Measurements from ENCODE around the gene CACHD1. TPM values are rescaled to one million over a fixed set of nuclear protein-coding genes. Genes with fewer than 3 reads are reported as not detected.

Gene CACHD1
- total RNA-seq, 4 donors from 2014 or later: 2.2 to 3.6 (median 2.9) TPM

- in situ Hi-C loops (cut with MboI; ENCODE audit: low sequenced_read_pairs in 4 of 4): no loop called here
- no peak for DNase-seq
- Histone ChIP-seq H3K9me3 (no peaks in the 10 kb centered on the region), H3K27ac (no peak overlapping the region), H3K4me1 (peaks cover 11 to 12% of the 10 kb centered on the region in 2 donors), H3K36me3 (no peaks in the 10 kb centered on the region), H3K4me3 (no peak overlapping the region), H3K27me3 (no peaks in the 10 kb centered on the region)
- no peak for TF ChIP-seq POLR2A (IDR thresholded peaks at IDR 0.05)
- TF ChIP-seq CTCF (IDR thresholded peaks at IDR 0.05 in 4 of 5, conservative IDR thresholded peaks at IDR 0.05 in 1 of 5): no peak
- ATAC-seq: no peak
- intact Hi-C loops (cut with DNase I; ENCODE audit: low total_unique reads): no loop called here
These were observed 76.1 kb downstream of the CACHD1 start for GRCh38 chr1:64546013-64546412.

GRCh38 chr1:64549464-64550239 is 79.7 kb downstream of the CACHD1 start:
- Histone ChIP-seq H3K27me3 (no peaks in the 10 kb centered on the region), H3K27ac (no peak overlapping the region), H3K9me3 (no peaks in the 10 kb centered on the region), H3K36me3 (no peaks in the 10 kb centered on the region), H3K4me3 (no peak overlapping the region), H3K4me1 (peaks cover 10 to 20% of the 10 kb centered on the region in 2 donors)
- ATAC-seq: no peak
- intact Hi-C loops (cut with DNase I; ENCODE audit: low total_unique reads): no loop called here
- no peak for DNase-seq
- no peak for TF ChIP-seq CTCF (IDR thresholded peaks at IDR 0.05 in 4 of 5, conservative IDR thresholded peaks at IDR 0.05 in 1 of 5)
- no peak for TF ChIP-seq POLR2A (IDR thresholded peaks at IDR 0.05)
- in situ Hi-C loops (cut with MboI; ENCODE audit: low sequenced_read_pairs in 4 of 4): no loop called here

GRCh38 chr1:64550510-64550909 is 80.6 kb downstream of the CACHD1 start:
- Histone ChIP-seq H3K9me3 (no peaks in the 10 kb centered on the region), H3K27ac (no peak overlapping the region), H3K4me1 (peaks cover 10 to 20% of the 10 kb centered on the region in 2 donors), H3K4me3 (no peak overlapping the region), H3K27me3 (no peaks in the 10 kb centered on the region), H3K36me3 (no peaks in the 10 kb centered on the region)
- no peak for ATAC-seq
- in situ Hi-C loops (cut with MboI; ENCODE audit: low sequenced_read_pairs in 4 of 4): no loop called here
- intact Hi-C loops (cut with DNase I; ENCODE audit: low total_unique reads): no loop called here
- DNase-seq: no peak
- no peak for TF ChIP-seq POLR2A (IDR thresholded peaks at IDR 0.05)
- TF ChIP-seq CTCF (IDR thresholded peaks at IDR 0.05 in 4 of 5, conservative IDR thresholded peaks at IDR 0.05 in 1 of 5): no peak

GRCh38 chr1:64550946-64551605 is 81.1 kb downstream of the CACHD1 start:
- DNase-seq: no peak
- Histone ChIP-seq H3K36me3 (no peaks in the 10 kb centered on the region), H3K4me3 (no peak overlapping the region), H3K27me3 (no peaks in the 10 kb centered on the region), H3K9me3 (no peaks in the 10 kb centered on the region), H3K4me1 (peaks cover 10 to 20% of the 10 kb centered on the region in 2 donors), H3K27ac (no peak overlapping the region)
- intact Hi-C loops (cut with DNase I; ENCODE audit: low total_unique reads) (no loop called here), in situ Hi-C loops (cut with MboI; ENCODE audit: low sequenced_read_pairs in 4 of 4) (no loop called here)
- TF ChIP-seq POLR2A (IDR thresholded peaks at IDR 0.05) (no peak), CTCF (IDR thresholded peaks at IDR 0.05 in 4 of 5, conservative IDR thresholded peaks at IDR 0.05 in 1 of 5) (no peak)
- ATAC-seq: no peak

Data from gastrocnemius medialis (tissue), 4 donors.